ENCODE results near the gene DLAT.

DLAT gene

GRCh38 chr11:111982541-111983186 lies 42.5 kb upstream of the DLAT start:
- ChIA-PET POLR2A (interaction anchor here (0.5 to 1.8 kb wide), 4 partner anchors 39 to 112 kb away, joined by 4 to 8 read pairs (median 6); partner anchors contain the start of gene ALG9), CTCF (interaction anchor here (0.6 to 7.8 kb wide), 23 partner anchors 9 to 396 kb away, joined by 3 to 166 read pairs (median 7); partner anchors contain the start of genes ALG9 and DIXDC1)
- H3K36me3 ChIP-seq (ENCODE audit: control insufficient read depth in 2 of 2, insufficient read depth in 1 of 2, low read length in 2 of 2): peaks cover 0 to 54% of the 10 kb centered on the region in 2 experiments; a peak in 1 of 3 replicates
- H3K4me1 ChIP-seq (ENCODE audit: control insufficient read depth, insufficient read depth, low read length): peaks cover 3% of the 10 kb centered on the region; the same call in 1 of the 2 replicates
- no peak overlapping the region for H3K4me3 ChIP-seq (ENCODE audit: low read depth, low read length)
- no peak for TF ChIP-seq ZFP37 (tag by site-specific recombination; IDR thresholded peaks at IDR 0.05)
- no peak for TF ChIP-seq HIC1 (tag by site-specific recombination; IDR thresholded peaks at IDR 0.05)
- no peak for TF ChIP-seq ZNF544 (tag by site-specific recombination; IDR thresholded peaks at IDR 0.05)
- TF ChIP-seq ZNF350 (tag by site-specific recombination; IDR thresholded peaks at IDR 0.05): no peak
- no peak for TF ChIP-seq ZBTB7A (tag by site-specific recombination; IDR thresholded peaks at IDR 0.05; ENCODE audit: low read depth)
- no peak for TF ChIP-seq ZNF341 (tag by site-specific recombination; IDR thresholded peaks at IDR 0.05; ENCODE audit: low read depth)
- no peaks in the 10 kb centered on the region for H3K9me3 ChIP-seq (ENCODE audit: control insufficient read depth, insufficient read depth, low read depth, low read length)
- no peak overlapping the region for H3K27ac ChIP-seq (ENCODE audit: extremely low read depth, low read depth, low read length)

- no peak for TF ChIP-seq HOXD13 (CRISPR knock-in tag; IDR thresholded peaks at IDR 0.05; ENCODE audit: borderline replicate concordance)
- TF ChIP-seq OSR2 (tag by site-specific recombination; IDR thresholded peaks at IDR 0.05): no peak
- TF ChIP-seq, protein P1, sequence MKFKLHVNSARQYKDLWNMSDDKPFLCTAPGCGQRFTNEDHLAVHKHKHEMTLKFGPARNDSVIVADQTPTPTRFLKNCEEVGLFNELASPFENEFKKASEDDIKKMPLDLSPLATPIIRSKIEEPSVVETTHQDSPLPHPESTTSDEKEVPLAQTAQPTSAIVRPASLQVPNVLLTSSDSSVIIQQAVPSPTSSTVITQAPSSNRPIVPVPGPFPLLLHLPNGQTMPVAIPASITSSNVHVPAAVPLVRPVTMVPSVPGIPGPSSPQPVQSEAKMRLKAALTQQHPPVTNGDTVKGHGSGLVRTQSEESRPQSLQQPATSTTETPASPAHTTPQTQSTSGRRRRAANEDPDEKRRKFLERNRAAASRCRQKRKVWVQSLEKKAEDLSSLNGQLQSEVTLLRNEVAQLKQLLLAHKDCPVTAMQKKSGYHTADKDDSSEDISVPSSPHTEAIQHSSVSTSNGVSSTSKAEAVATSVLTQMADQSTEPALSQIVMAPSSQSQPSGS (tag by site-specific recombination; IDR thresholded peaks at IDR 0.05; ENCODE audit: low read depth): no peak
- no peak for TF ChIP-seq PRDM1 (tag by site-specific recombination; IDR thresholded peaks at IDR 0.05)
- no peak for TF ChIP-seq ZNF76 (tag by site-specific recombination; IDR thresholded peaks at IDR 0.05; ENCODE audit: borderline replicate concordance, low read depth)
- TF ChIP-seq WT1 (tag by site-specific recombination; IDR thresholded peaks at IDR 0.05): no peak
- TF ChIP-seq ZNF354C (tag by site-specific recombination; IDR thresholded peaks at IDR 0.05; ENCODE audit: borderline replicate concordance, low read depth): no peak
- TF ChIP-seq ZNF791 (tag by site-specific recombination; IDR thresholded peaks at IDR 0.05): no peak
- no peak for TF ChIP-seq MZF1 (tag by site-specific recombination; IDR thresholded peaks at IDR 0.05; ENCODE audit: borderline replicate concordance)
- no peak for TF ChIP-seq CTCF (tag by site-specific recombination; IDR thresholded peaks at IDR 0.05)
- TF ChIP-seq ZNF792 (tag by site-specific recombination; IDR thresholded peaks at IDR 0.05): no peak
- TF ChIP-seq ZNF501 (tag by site-specific recombination; IDR thresholded peaks at IDR 0.05): no peak
- no peak for TF ChIP-seq ZNF132 (tag by site-specific recombination; IDR thresholded peaks at IDR 0.05; ENCODE audit: borderline replicate concordance)
- TF ChIP-seq IKZF3 (tag by site-specific recombination; IDR thresholded peaks at IDR 0.05): no peak
- TF ChIP-seq ZNF548 (tag by site-specific recombination; IDR thresholded peaks at IDR 0.05): no peak
- Histone ChIP-seq H3K27ac (ENCODE audit: extremely low read depth, low read depth, low read length) (no peak overlapping the region), H3K4me1 (ENCODE audit: control insufficient read depth, insufficient read depth, low read length) (no peaks in the 10 kb centered on the region), H3K4me3 (ENCODE audit: low read depth, low read length) (no peak overlapping the region), H3K36me3 (ENCODE audit: control insufficient read depth in 2 of 2, insufficient read depth in 1 of 2, low read length in 2 of 2) (peaks cover 0 to 57% of the 10 kb centered on the region in 2 experiments; a peak in 1 of 3 replicates), H3K9me3 (ENCODE audit: control insufficient read depth, insufficient read depth, low read depth, low read length) (no peaks in the 10 kb centered on the region)
- ChIA-PET CTCF (interaction anchor here (0.5 to 7.8 kb wide), 8 partner anchors 9 to 130 kb away, joined by 3 to 166 read pairs (median 10); partner anchors contain the start of gene DIXDC1), POLR2A (no interaction called here)
Measured at GRCh38 chr11:111983187-111983986, 41.8 kb upstream of the DLAT start.

Data from HEK293 (cell line).